H1 (cell line): ENCODE results near the gene TFE3. TPM values are rescaled to one million over a fixed set of nuclear protein-coding genes. Genes with fewer than 3 reads are reported as not detected.

ENCODE experiments used
- CTCF ChIA-PET: fragments of 300-600 bp; sonication (Branson Sonifier 250); formaldehyde crosslinking; loops from one replicate; lab custom pipeline; 2021; ENCODE audit not compliant: partially characterized antibody; lab: Charles Lee
- POLR2A ChIA-PET: fragments of 300-600 bp; sonication (Branson Sonifier 250); formaldehyde crosslinking; loops from one replicate; lab custom pipeline; 2021; ENCODE audit warnings: inconsistent platforms; ENCODE audit not compliant: partially characterized antibody; lab: Charles Lee
- DNase-seq, 2 experiments: peaks; one replicate each; pipeline versions ENCODE4 v3.0.0 to v3.0.0-alpha.2; 2010 to 2022; ENCODE audit warnings: low spot score in 2 of 2, low read depth in 1 of 2, mixed read lengths in 1 of 2
- FAIRE-seq: peaks from 2 replicates; lab custom pipeline; 2011; peaks lifted over from hg19 to GRCh38; lab: Jason Lieb, UNC
- H2AFZ ChIP-seq: 2 replicates; pipeline ENCODE4 v1.8.1; 2012; ENCODE audit warnings: low read length, inconsistent platforms
- H2AK5ac ChIP-seq: 2 replicates; pipeline ENCODE4 v1.6.1; 2013; ENCODE audit warnings: low read depth, low read length
- H2BK120ac ChIP-seq: replicated peaks from 2 replicates; pipeline ENCODE3; 2013; ENCODE audit warnings: low read depth, low read length, inconsistent platforms
- H2BK12ac ChIP-seq: 2 replicates; pipeline ENCODE4 v1.6.1; 2013; ENCODE audit warnings: low read depth, low read length
- H2BK15ac ChIP-seq: 2 replicates; pipeline ENCODE4 v1.6.1; 2013; ENCODE audit warnings: low read length
- H2BK20ac ChIP-seq: 2 replicates; pipeline ENCODE4 v1.6.1; 2013; ENCODE audit warnings: low read length
- H2BK5ac ChIP-seq: 2 replicates; pipeline ENCODE4 v1.6.1; 2013; ENCODE audit warnings: low read depth, low read length
- H3K14ac ChIP-seq: 2 replicates; pipeline ENCODE4 v1.6.1; 2013; ENCODE audit warnings: inconsistent platforms; ENCODE audit not compliant: insufficient read length
- H3K18ac ChIP-seq: 2 replicates; pipeline ENCODE4 v1.6.1; 2013; ENCODE audit warnings: low read length; ENCODE audit errors: extremely low read depth
- H3K23ac ChIP-seq: 2 replicates; pipeline ENCODE4 v1.6.1; 2013; ENCODE audit warnings: inconsistent platforms; ENCODE audit not compliant: insufficient read length
- H3K23me2 ChIP-seq: 2 replicates; pipeline ENCODE4 v1.6.1; 2013; ENCODE audit warnings: low read depth, low read length
- H3K27ac ChIP-seq: 2 replicates; pipeline ENCODE4 v1.6.1; 2011; ENCODE audit warnings: low read depth, low read length, inconsistent platforms
- H3K27me3 ChIP-seq, 4 experiments: replicated peaks in 1 of 4; 1 replicate in 1 of 4; 2 replicates in 3 of 4; pipeline versions ENCODE4 v1.6.1 to v1.8.1; 2011 to 2013; ENCODE audit warnings: low read length in 3 of 4, mild to moderate bottlenecking in 3 of 4, inconsistent platforms in 2 of 4, mixed read lengths in 2 of 4, moderate library complexity in 1 of 4; ENCODE audit not compliant: control insufficient read depth in 3 of 4, insufficient read depth in 3 of 4; ENCODE audit errors: extremely low read depth in 1 of 4
- H3K36me3 ChIP-seq, 4 experiments: 2 replicates each; pipeline versions ENCODE4 v1.6.1 to v1.8.1; 2011 to 2013; ENCODE audit warnings: mild to moderate bottlenecking in 4 of 4, low read length in 3 of 4, moderate library complexity in 2 of 4, control low read depth in 1 of 4, inconsistent platforms in 1 of 4; ENCODE audit not compliant: insufficient read depth in 4 of 4, control insufficient read depth in 2 of 4
- H3K4ac ChIP-seq: replicated peaks from 2 replicates; pipeline ENCODE3; 2013; ENCODE audit warnings: low read length, low read depth, mixed read lengths, inconsistent platforms; ENCODE audit not compliant: insufficient read length
- H3K4me1 ChIP-seq, 4 experiments: replicated peaks in 1 of 4; 1 replicate in 1 of 4; 2 replicates in 3 of 4; pipeline versions ENCODE4 v1.6.1 to v1.8.1; 2011 to 2013; ENCODE audit warnings: low read length in 3 of 4, inconsistent platforms in 2 of 4, mixed read lengths in 1 of 4; ENCODE audit not compliant: insufficient read depth in 4 of 4, control insufficient read depth in 3 of 4
- H3K4me2 ChIP-seq, 2 experiments: 2 replicates each; pipeline versions ENCODE4 v1.6.1 to v1.8.1; 2011 to 2013; ENCODE audit warnings: low read depth in 2 of 2, low read length in 2 of 2, control low read depth in 1 of 2, inconsistent platforms in 1 of 2, mild to moderate bottlenecking in 1 of 2; ENCODE audit not compliant: insufficient read depth in 1 of 2
- H3K4me3 ChIP-seq, 4 experiments: fragments of 200-600, 300-600 bp in 1 of 4; sonication (generic), shearing (Covaris generic), sonication (Bioruptor Twin) in 1 of 4; 2 replicates each; pipeline versions ENCODE4 v1.5.1 to v1.8.1; 2011 to 2016; ENCODE audit warnings: low read length in 4 of 4, low read depth in 3 of 4, control low read depth in 2 of 4, inconsistent platforms in 2 of 4, mild to moderate bottlenecking in 2 of 4, mixed read lengths in 1 of 4, moderate library complexity in 1 of 4; ENCODE audit not compliant: insufficient read depth in 2 of 4; ENCODE audit errors: extremely low read depth in 1 of 4
- H3K56ac ChIP-seq: replicated peaks from 2 replicates; pipeline ENCODE3; 2013; ENCODE audit warnings: low read depth, mild to moderate bottlenecking, mixed read lengths, low read length, inconsistent platforms; ENCODE audit not compliant: insufficient read length
- H3K79me1 ChIP-seq: 2 replicates; pipeline ENCODE4 v1.6.1; 2013; ENCODE audit warnings: low read depth, low read length, control low read depth
- H3K79me2 ChIP-seq, 2 experiments: 2 replicates each; pipeline versions ENCODE4 v1.6.1 to v1.8.1; 2012 to 2013; ENCODE audit warnings: low read length in 2 of 2, mild to moderate bottlenecking in 2 of 2, inconsistent platforms in 1 of 2; ENCODE audit not compliant: insufficient read depth in 2 of 2, control insufficient read depth in 1 of 2
- H3K9ac ChIP-seq, 4 experiments: replicated peaks in 1 of 4; 1 replicate in 1 of 4; 2 replicates in 3 of 4; pipeline versions ENCODE4 v1.6.1 to v1.8.1; 2011 to 2013; ENCODE audit warnings: low read depth in 3 of 4, low read length in 3 of 4, control low read depth in 2 of 4, mild to moderate bottlenecking in 2 of 4, moderate library complexity in 2 of 4, inconsistent platforms in 1 of 4; ENCODE audit errors: extremely low read depth in 1 of 4
- H3K9me3 ChIP-seq, 2 experiments: 2 replicates each; pipeline versions ENCODE4 v1.6.1 to v1.8.1; 2012 to 2013; ENCODE audit warnings: mild to moderate bottlenecking in 2 of 2, moderate library complexity in 2 of 2, control low read depth in 1 of 2, inconsistent platforms in 1 of 2, low read depth in 1 of 2, low read length in 1 of 2, mixed read lengths in 1 of 2; ENCODE audit not compliant: insufficient read depth in 2 of 2
- H4K20me1 ChIP-seq, 2 experiments: replicated peaks in 1 of 2; 2 replicates each; pipeline versions ENCODE3 to v1.8.1; 2011 to 2013; ENCODE audit warnings: inconsistent platforms in 2 of 2, low read length in 2 of 2, mild to moderate bottlenecking in 1 of 2; ENCODE audit not compliant: insufficient read depth in 2 of 2, control insufficient read depth in 1 of 2
- H4K5ac ChIP-seq: 2 replicates; pipeline ENCODE4 v1.6.1; 2013; ENCODE audit warnings: low read length, low read depth, mixed read lengths, inconsistent platforms; ENCODE audit not compliant: insufficient read length
- H4K8ac ChIP-seq: 2 replicates; pipeline ENCODE4 v1.8.0; 2013; ENCODE audit warnings: mild to moderate bottlenecking, moderate library complexity, low read length, inconsistent platforms; ENCODE audit not compliant: insufficient read depth; ENCODE audit errors: extremely low read depth
- H4K91ac ChIP-seq: replicated peaks from 2 replicates; pipeline ENCODE3; 2013; ENCODE audit warnings: low read length, mixed read lengths, inconsistent platforms; ENCODE audit not compliant: insufficient read length
- ASH2L ChIP-seq: fragments of 200-600, 300-600 bp; sonication (generic); IDR thresholded peaks from one replicate; pipeline ENCODE4 v1.7.1; 2017; ENCODE audit warnings: low read length
- BCL11A ChIP-seq, 2 experiments: IDR thresholded peaks; one replicate each; pipeline ENCODE4 v1.6.1; 2011; ENCODE audit warnings: low read depth in 2 of 2, low read length in 2 of 2, mild to moderate bottlenecking in 2 of 2
- CBX5 ChIP-seq: fragments of 300-800, 300-1000 bp; sonication (generic); IDR thresholded peaks from 2 replicates; pipeline ENCODE4 v1.7.1; 2016; ENCODE audit warnings: antibody characterized with exemption, low read length, low read depth
- EP300 ChIP-seq, 2 experiments: IDR thresholded peaks; 1 replicate in 1 of 2; 2 replicates in 1 of 2; pipeline ENCODE4 v1.6.1; 2011 to 2012; ENCODE audit warnings: low read depth in 2 of 2, low read length in 2 of 2, mild to moderate bottlenecking in 2 of 2, borderline replicate concordance in 1 of 2, inconsistent platforms in 1 of 2, moderate library complexity in 1 of 2
- MAFK ChIP-seq: IDR thresholded peaks from 2 replicates; pipeline ENCODE4 v1.6.1; 2012; ENCODE audit warnings: low read depth, mild to moderate bottlenecking, improper control_type of control experiment, low read length
- PHF8 ChIP-seq: fragments of 200-600 bp; sonication (generic); conservative IDR thresholded peaks from 2 replicates; pipeline ENCODE4 v1.7.1; 2012; ENCODE audit warnings: low read depth, mild to moderate bottlenecking, inconsistent platforms, low read length, moderate library complexity
- RFX5 ChIP-seq: IDR thresholded peaks from 2 replicates; pipeline ENCODE4 v1.6.1; 2011; ENCODE audit warnings: low read depth, low read length, improper control_type of control experiment, borderline replicate concordance
- SIRT6 ChIP-seq: IDR thresholded peaks from one replicate; pipeline ENCODE4 v1.7.1; 2012; ENCODE audit warnings: low read length, inconsistent platforms
- SP1 ChIP-seq: IDR thresholded peaks from 2 replicates; pipeline ENCODE4 v1.6.1; 2011; ENCODE audit warnings: low read depth, low read length
- ZNF274 ChIP-seq: IDR thresholded peaks from 2 replicates; pipeline ENCODE4 v1.7.0; 2012; ENCODE audit warnings: low read length, borderline replicate concordance; ENCODE audit errors: extremely low read depth
- WGBS, 2 experiments: shearing (Covaris generic) in 1 of 2; methylation state at CpG; one replicate each; pipeline versions ENCODE4 v1.1.6 to v1.1.7; 2013 to 2015; ENCODE audit warnings: low lambda C conversion rate in 2 of 2, mixed read lengths in 2 of 2, inconsistent platforms in 1 of 2, low coverage in 1 of 2, missing lambda C conversion rate in 1 of 2; ENCODE audit not compliant: insufficient replicate concordance in 2 of 2, insufficient coverage in 1 of 2, insufficient read length in 1 of 2; ENCODE audit errors: extremely low coverage in 1 of 2, missing lambda C conversion rate in 1 of 2; 5-methylcytosine and 5-hydroxymethylcytosine counted together
- polyA plus RNA-seq, 7 experiments: library from polyadenylated mRNA; depleted of rRNA in 3 of 7; stranded (reverse) in 5 of 7; unstranded in 2 of 7; fragments of >200 nt in 5 of 7; fragments of 200-250 nt in 2 of 7; gene quantifications; 1 replicate in 5 of 7; 2 replicates in 1 of 7; 4 replicates in 1 of 7; pipeline versions ENCODE4 v1.2.1 to v1.2.3, GENCODE V29; 2011 to 2013; ENCODE audit warnings: missing spikeins in 2 of 7, mixed read lengths in 2 of 7
- total RNA-seq: library from RNA; stranded (reverse); fragmentation: NEBNext Ultra II Directional; extraction: Animal tissue kit (Norgen Biotek cat#: 25700); gene quantifications from 2 replicates; pipeline ENCODE4 v1.2.1, GENCODE V29; 2021

The TFE3 gene
- total and polyA plus RNA-seq, 2 of the 8 experiments (the other 6 are each of a cell fraction or from before 2014, with no cell fraction given) = 33.7 to 52.9 TPM

DNA sequence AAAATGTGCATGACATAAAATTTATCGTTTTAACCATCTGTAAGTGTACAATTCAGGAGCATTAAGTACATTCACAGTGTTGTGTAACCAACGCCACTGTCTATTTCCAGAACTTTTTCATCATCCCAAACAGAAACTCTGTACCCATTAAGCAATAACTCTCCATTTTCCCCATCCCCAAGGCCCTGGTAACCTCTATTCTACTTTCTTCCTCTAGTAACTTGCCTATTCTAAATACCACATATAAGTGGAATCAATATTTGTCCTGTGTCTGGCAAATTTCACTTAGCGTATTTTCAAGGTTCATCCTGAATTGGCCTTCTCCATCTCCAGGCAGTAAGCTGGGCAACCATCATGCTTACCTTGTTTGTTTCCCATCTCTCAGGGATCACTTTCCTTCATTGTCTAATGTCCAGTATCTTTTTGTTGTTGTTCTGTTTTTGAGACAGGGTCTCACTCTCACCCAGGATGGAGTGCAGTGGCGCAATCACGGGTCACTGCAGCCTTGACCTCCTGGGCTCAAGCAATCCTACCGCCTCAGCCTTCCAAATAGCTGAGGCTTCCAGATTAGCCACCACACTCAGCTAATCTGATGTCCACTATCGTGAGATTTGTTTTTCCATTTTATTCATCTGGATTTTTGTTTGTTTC, 23.4 kb downstream of the TFE3 start:
- FAIRE-seq (no peak), DNase-seq (no peak)
- H3K14ac ChIP-seq = no peak overlapping the region
- no peak overlapping the region for H3K4ac ChIP-seq
- H3K4me2 ChIP-seq = no peak overlapping the region
- no peak overlapping the region for H3K9ac ChIP-seq
- H2BK15ac ChIP-seq = no peak overlapping the region
- H2BK12ac ChIP-seq = no peak overlapping the region
- no peaks in the 10 kb centered on the region for H4K20me1 ChIP-seq
- H2BK5ac ChIP-seq = no peak overlapping the region
- no peak overlapping the region for H2AK5ac ChIP-seq
- no peak overlapping the region for H2BK20ac ChIP-seq
- ChIA-PET CTCF (no interaction called here), POLR2A (interaction anchor here (0.6 kb wide), 1 partner anchor 17 kb away, joined by 4 read pairs; the partner anchor contains the start of gene GRIPAP1)
- no peaks in the 10 kb centered on the region for H3K27me3 ChIP-seq
- TF ChIP-seq PHF8 = no peak
- no peak for TF ChIP-seq CBX5
- TF ChIP-seq BCL11A (IDR thresholded peaks at IDR 0.05; ENCODE audit: low read depth in 2 of 2, low read length in 2 of 2) = no peak
- TF ChIP-seq ZNF274 = no peak
- no peak for TF ChIP-seq MAFK
- no peak for TF ChIP-seq SP1
- TF ChIP-seq ASH2L = no peak
- no peak for TF ChIP-seq SIRT6
- TF ChIP-seq RFX5 = no peak
- no peak for TF ChIP-seq EP300 (IDR thresholded peaks at IDR 0.05; ENCODE audit: borderline replicate concordance in 1 of 2, low read depth in 2 of 2, low read length in 2 of 2)
- no peak overlapping the region for H4K8ac ChIP-seq
- no peak overlapping the region for H2AFZ ChIP-seq
- no peaks in the 10 kb centered on the region for H3K4me1 ChIP-seq
- H3K23ac ChIP-seq = no peak overlapping the region
- WGBS, 2 experiments = 91% methylated on average over 7 of the region's 7 CpGs; no CpG with 5 or more reads in 1 of the 2 experiments
- H3K9me3 ChIP-seq = no peaks in the 10 kb centered on the region
- H3K27ac ChIP-seq = no peak overlapping the region
- no peak overlapping the region for H3K18ac ChIP-seq
- H4K5ac ChIP-seq = no peak overlapping the region
- H3K36me3 ChIP-seq = peaks cover 0 to 3% (median 1%) of the 10 kb centered on the region in 4 experiments; a peak in 3 of 8 replicates
- no peak overlapping the region for H3K56ac ChIP-seq
- no peak overlapping the region for H3K4me3 ChIP-seq
- H4K91ac ChIP-seq = no peak overlapping the region
- H3K23me2 ChIP-seq = no peaks in the 10 kb centered on the region
- no peak overlapping the region for H2BK120ac ChIP-seq
- H3K79me2 ChIP-seq = no peaks in the 10 kb centered on the region
- no peaks in the 10 kb centered on the region for H3K79me1 ChIP-seq
